Measurements from ENCODE around the gene NAB2.

DNA sequence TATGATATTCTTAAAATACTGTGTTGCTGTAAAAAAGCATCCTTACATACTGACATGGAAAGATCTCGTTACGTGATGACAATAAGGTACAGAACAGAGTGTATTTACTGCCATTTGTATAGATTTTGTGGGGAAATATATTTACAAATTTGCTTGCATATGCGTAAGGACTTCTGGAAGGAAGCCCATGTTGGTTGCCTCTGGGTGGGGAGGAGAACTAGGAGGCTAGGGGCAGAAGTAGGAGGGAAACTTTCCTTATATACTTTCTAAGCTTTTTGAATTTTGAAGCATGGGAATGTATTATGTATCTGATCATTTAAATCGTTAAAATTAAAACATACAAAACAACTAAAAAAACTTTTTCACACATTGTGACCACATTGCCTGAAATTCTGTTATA is 48.7 kb upstream of the NAB2 start:
- TF ChIP-seq, protein P1, sequence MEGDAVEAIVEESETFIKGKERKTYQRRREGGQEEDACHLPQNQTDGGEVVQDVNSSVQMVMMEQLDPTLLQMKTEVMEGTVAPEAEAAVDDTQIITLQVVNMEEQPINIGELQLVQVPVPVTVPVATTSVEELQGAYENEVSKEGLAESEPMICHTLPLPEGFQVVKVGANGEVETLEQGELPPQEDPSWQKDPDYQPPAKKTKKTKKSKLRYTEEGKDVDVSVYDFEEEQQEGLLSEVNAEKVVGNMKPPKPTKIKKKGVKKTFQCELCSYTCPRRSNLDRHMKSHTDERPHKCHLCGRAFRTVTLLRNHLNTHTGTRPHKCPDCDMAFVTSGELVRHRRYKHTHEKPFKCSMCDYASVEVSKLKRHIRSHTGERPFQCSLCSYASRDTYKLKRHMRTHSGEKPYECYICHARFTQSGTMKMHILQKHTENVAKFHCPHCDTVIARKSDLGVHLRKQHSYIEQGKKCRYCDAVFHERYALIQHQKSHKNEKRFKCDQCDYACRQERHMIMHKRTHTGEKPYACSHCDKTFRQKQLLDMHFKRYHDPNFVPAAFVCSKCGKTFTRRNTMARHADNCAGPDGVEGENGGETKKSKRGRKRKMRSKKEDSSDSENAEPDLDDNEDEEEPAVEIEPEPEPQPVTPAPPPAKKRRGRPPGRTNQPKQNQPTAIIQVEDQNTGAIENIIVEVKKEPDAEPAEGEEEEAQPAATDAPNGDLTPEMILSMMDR (optimal IDR thresholded peaks at IDR 0.05 in 1 of 3, IDR thresholded peaks at IDR 0.05 in 1 of 3, conservative IDR thresholded peaks at IDR 0.05 in 1 of 3; ENCODE audit: extremely low read depth in 1 of 3, insufficient read depth in 2 of 3, low read length in 3 of 3): no peak
- TF ChIP-seq EZH2 (IDR thresholded peaks at IDR 0.05; ENCODE audit: low read length): no peak

All from keratinocyte (primary cell).